HEK293 (cell line): ENCODE measurements around the gene SPEG.
A peak's percentile ranks its signal among the peaks of the same experiment; 100 is the strongest.

Source experiments
- BCL11B ChIP-seq: fragments of 450-650 bp; formaldehyde crosslinking; IDR thresholded peaks from 2 replicates; pipeline ENCODE4 v1.5.1; 2016; ENCODE audit warnings: low read depth, missing biosample characterization, missing genetic modification characterization
- EGR2 ChIP-seq: fragments of 450-650 bp; formaldehyde crosslinking; IDR thresholded peaks from 2 replicates; pipeline ENCODE4 v1.5.1; 2016; ENCODE audit warnings: low read depth, missing biosample characterization, missing genetic modification characterization
- FEZF1 ChIP-seq: fragments of 450-650 bp; formaldehyde crosslinking; IDR thresholded peaks from 2 replicates; pipeline ENCODE4 v1.5.1; 2016; ENCODE audit warnings: missing biosample characterization, missing genetic modification characterization
- GLIS1 ChIP-seq: fragments of 450-650 bp; formaldehyde crosslinking; IDR thresholded peaks from 2 replicates; pipeline ENCODE4 v1.5.1; 2016; ENCODE audit warnings: missing biosample characterization, missing genetic modification characterization
- SP7 ChIP-seq: fragments of 450-650 bp; formaldehyde crosslinking; IDR thresholded peaks from 2 replicates; pipeline ENCODE4 v1.5.1; 2016; ENCODE audit warnings: missing biosample characterization, missing genetic modification characterization
- ZBTB20 ChIP-seq: fragments of 450-650 bp; formaldehyde crosslinking; IDR thresholded peaks from 2 replicates; pipeline ENCODE4 v1.5.1; 2016; ENCODE audit warnings: missing biosample characterization, missing genetic modification characterization
- ZBTB48 ChIP-seq: fragments of 450-650 bp; formaldehyde crosslinking; IDR thresholded peaks from 2 replicates; pipeline ENCODE4 v1.5.1; 2016; ENCODE audit warnings: missing biosample characterization, missing genetic modification characterization
- ZFP37 ChIP-seq: fragments of 450-650 bp; formaldehyde crosslinking; IDR thresholded peaks from 2 replicates; pipeline ENCODE4 v1.5.1; 2016; ENCODE audit warnings: missing biosample characterization, missing genetic modification characterization
- ZNF394 ChIP-seq: fragments of 450-650 bp; formaldehyde crosslinking; IDR thresholded peaks from 2 replicates; pipeline ENCODE4 v1.5.1; 2016; ENCODE audit warnings: missing biosample characterization, missing genetic modification characterization, mild to moderate bottlenecking, moderate library complexity, borderline replicate concordance
- ZNF501 ChIP-seq: fragments of 450-650 bp; formaldehyde crosslinking; IDR thresholded peaks from 2 replicates; pipeline ENCODE4 v1.5.1; 2016; ENCODE audit warnings: missing biosample characterization, missing genetic modification characterization
- ZNF561 ChIP-seq: fragments of 450-650 bp; IDR thresholded peaks from 2 replicates; pipeline ENCODE4 v1.5.1; 2018; ENCODE audit warnings: missing biosample characterization, missing genetic modification characterization, borderline replicate concordance
- ZNF629 ChIP-seq: fragments of 450-650 bp; formaldehyde crosslinking; IDR thresholded peaks from 2 replicates; pipeline ENCODE4 v1.5.1; 2017; ENCODE audit warnings: missing biosample characterization, missing genetic modification characterization
- ZNF76 ChIP-seq: fragments of 450-650 bp; formaldehyde crosslinking; IDR thresholded peaks from 2 replicates; pipeline ENCODE4; 2016; ENCODE audit warnings: low read depth, missing biosample characterization, missing genetic modification characterization, borderline replicate concordance
- ZSCAN30 ChIP-seq: fragments of 450-650 bp; IDR thresholded peaks from 2 replicates; pipeline ENCODE4 v1.5.1; 2018; ENCODE audit warnings: missing biosample characterization, mild to moderate bottlenecking, missing genetic modification characterization, moderate library complexity
- ZXDB ChIP-seq: fragments of 450-650 bp; formaldehyde crosslinking; IDR thresholded peaks from 2 replicates; pipeline ENCODE4 v1.5.1; 2016; ENCODE audit warnings: missing biosample characterization, missing genetic modification characterization
- TF ChIP-seq, protein P1 (sequence below): fragments of 450-650 bp; formaldehyde crosslinking; IDR thresholded peaks from 2 replicates; pipeline ENCODE4 v1.5.1; 2017; ENCODE audit warnings: missing biosample characterization, missing genetic modification characterization
- TF ChIP-seq, protein P2 (sequence below): fragments of 450-650 bp; formaldehyde crosslinking; IDR thresholded peaks from 2 replicates; pipeline ENCODE4 v1.5.1; 2016; ENCODE audit warnings: missing biosample characterization, missing genetic modification characterization
- TF ChIP-seq, protein P3 (sequence below): fragments of 450-650 bp; formaldehyde crosslinking; conservative IDR thresholded peaks from 2 replicates; pipeline ENCODE4 v1.5.1; 2016; ENCODE audit warnings: low read depth, missing biosample characterization, missing genetic modification characterization
- TF ChIP-seq, protein P4 (sequence below): fragments of 450-650 bp; formaldehyde crosslinking; IDR thresholded peaks from 2 replicates; pipeline ENCODE4 v1.5.1; 2016; ENCODE audit warnings: missing biosample characterization, missing genetic modification characterization

The SPEG gene

DNA sequence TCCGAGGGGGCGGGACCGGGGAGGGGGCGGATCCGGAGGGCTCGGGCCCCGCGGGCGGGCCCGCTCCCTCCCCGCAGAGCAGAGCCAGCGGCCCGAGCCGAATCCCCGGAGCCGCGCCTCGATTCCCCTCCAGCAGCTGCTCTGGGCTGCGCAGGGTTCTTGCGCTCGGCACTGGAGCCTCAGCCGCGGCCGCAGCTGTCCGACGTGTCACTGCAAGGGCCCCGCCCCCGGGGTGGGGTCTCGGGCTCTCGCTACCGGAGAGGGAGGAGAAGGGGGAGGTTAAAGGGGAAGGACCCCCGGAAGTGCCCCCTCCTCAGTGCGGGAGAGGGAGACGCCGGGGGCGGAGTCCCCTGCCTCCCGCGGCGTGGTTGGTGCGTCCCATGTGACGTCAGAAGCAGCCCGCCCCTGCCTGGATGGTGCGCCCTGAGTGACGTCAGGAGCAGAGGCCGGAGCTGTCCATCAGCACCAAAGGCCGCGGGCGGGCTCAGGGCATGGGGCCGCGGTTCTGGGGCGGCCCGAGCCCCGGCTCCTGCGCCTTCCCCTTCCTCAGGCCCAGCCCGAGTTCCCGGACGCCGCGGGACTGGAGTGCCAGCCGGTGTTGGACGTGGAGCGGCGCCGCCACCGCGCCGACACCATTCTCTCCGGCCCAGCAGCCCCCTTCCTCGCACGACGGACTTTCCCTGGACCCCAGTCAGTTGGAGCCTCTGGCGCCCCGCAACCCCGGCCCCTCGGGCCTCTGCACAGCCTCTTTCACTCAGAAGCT is 109.1 kb downstream of the SPEG start, which contains the start of the genes CHPF and TMEM198 (continued):
- TF ChIP-seq GLIS1 (peak; percentile 80), SP7 (0 out of 2 replicates have a peak, but pooled peaks have one; percentile 60), FEZF1 (tag by site-specific recombination) (no peak), BCL11B (peak; percentile 84; the same call in 1 of the 2 replicates), ZNF394 (no peak), ZSCAN30 (peak; percentile 43; the same call in 1 of the 2 replicates), ZBTB20 (tag by site-specific recombination) (peak; percentile 35; the same call in 1 of the 2 replicates), ZNF76 (tag by site-specific recombination) (0 out of 2 replicates have a peak, but pooled peaks have one; percentile 27), ZNF561 (peak; percentile 45; the same call in 1 of the 2 replicates), ZNF501 (tag by site-specific recombination) (0 out of 2 replicates have a peak, but pooled peaks have one; percentile 37), ZXDB (tag by site-specific recombination) (peak; percentile 65), EGR2 (tag by site-specific recombination) (peak; percentile 26; the same call in 1 of the 2 replicates), ZNF629 (tag by site-specific recombination) (peak; percentile 99), ZFP37 (tag by site-specific recombination) (peak; percentile 60; the same call in 1 of the 2 replicates), ZBTB48 (tag by site-specific recombination) (0 out of 2 replicates have a peak, but pooled peaks have one; percentile 54)
- TF ChIP-seq, protein P1, sequence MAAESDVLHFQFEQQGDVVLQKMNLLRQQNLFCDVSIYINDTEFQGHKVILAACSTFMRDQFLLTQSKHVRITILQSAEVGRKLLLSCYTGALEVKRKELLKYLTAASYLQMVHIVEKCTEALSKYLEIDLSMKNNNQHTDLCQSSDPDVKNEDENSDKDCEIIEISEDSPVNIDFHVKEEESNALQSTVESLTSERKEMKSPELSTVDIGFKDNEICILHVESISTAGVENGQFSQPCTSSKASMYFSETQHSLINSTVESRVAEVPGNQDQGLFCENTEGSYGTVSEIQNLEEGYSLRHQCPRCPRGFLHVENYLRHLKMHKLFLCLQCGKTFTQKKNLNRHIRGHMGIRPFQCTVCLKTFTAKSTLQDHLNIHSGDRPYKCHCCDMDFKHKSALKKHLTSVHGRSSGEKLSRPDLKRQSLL (tag by site-specific recombination): peak; percentile 94
- TF ChIP-seq, protein P2, sequence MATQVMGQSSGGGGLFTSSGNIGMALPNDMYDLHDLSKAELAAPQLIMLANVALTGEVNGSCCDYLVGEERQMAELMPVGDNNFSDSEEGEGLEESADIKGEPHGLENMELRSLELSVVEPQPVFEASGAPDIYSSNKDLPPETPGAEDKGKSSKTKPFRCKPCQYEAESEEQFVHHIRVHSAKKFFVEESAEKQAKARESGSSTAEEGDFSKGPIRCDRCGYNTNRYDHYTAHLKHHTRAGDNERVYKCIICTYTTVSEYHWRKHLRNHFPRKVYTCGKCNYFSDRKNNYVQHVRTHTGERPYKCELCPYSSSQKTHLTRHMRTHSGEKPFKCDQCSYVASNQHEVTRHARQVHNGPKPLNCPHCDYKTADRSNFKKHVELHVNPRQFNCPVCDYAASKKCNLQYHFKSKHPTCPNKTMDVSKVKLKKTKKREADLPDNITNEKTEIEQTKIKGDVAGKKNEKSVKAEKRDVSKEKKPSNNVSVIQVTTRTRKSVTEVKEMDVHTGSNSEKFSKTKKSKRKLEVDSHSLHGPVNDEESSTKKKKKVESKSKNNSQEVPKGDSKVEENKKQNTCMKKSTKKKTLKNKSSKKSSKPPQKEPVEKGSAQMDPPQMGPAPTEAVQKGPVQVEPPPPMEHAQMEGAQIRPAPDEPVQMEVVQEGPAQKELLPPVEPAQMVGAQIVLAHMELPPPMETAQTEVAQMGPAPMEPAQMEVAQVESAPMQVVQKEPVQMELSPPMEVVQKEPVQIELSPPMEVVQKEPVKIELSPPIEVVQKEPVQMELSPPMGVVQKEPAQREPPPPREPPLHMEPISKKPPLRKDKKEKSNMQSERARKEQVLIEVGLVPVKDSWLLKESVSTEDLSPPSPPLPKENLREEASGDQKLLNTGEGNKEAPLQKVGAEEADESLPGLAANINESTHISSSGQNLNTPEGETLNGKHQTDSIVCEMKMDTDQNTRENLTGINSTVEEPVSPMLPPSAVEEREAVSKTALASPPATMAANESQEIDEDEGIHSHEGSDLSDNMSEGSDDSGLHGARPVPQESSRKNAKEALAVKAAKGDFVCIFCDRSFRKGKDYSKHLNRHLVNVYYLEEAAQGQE (tag by site-specific recombination): peak; percentile 98
- TF ChIP-seq, protein P3, sequence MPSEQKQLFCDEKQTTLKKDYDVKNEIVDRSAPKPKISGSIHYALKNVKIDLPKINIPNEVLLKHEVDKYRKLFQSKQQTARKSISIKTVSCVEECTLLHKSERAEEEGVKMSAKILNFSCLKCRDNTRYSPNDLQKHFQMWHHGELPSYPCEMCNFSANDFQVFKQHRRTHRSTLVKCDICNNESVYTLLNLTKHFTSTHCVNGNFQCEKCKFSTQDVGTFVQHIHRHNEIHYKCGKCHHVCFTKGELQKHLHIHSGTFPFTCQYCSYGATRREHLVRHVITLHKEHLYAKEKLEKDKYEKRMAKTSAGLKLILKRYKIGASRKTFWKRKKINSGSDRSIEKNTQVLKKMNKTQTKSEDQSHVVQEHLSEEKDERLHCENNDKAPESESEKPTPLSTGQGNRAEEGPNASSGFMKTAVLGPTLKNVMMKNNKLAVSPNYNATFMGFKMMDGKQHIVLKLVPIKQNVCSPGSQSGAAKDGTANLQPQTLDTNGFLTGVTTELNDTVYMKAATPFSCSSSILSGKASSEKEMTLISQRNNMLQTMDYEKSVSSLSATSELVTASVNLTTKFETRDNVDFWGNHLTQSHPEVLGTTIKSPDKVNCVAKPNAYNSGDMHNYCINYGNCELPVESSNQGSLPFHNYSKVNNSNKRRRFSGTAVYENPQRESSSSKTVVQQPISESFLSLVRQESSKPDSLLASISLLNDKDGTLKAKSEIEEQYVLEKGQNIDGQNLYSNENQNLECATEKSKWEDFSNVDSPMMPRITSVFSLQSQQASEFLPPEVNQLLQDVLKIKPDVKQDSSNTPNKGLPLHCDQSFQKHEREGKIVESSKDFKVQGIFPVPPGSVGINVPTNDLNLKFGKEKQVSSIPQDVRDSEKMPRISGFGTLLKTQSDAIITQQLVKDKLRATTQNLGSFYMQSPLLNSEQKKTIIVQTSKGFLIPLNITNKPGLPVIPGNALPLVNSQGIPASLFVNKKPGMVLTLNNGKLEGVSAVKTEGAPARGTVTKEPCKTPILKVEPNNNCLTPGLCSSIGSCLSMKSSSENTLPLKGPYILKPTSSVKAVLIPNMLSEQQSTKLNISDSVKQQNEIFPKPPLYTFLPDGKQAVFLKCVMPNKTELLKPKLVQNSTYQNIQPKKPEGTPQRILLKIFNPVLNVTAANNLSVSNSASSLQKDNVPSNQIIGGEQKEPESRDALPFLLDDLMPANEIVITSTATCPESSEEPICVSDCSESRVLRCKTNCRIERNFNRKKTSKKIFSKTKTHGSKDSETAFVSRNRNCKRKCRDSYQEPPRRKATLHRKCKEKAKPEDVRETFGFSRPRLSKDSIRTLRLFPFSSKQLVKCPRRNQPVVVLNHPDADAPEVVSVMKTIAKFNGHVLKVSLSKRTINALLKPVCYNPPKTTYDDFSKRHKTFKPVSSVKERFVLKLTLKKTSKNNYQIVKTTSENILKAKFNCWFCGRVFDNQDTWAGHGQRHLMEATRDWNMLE: 0 out of 2 replicates have a peak, but pooled peaks have one; percentile 36
- TF ChIP-seq, protein P4, sequence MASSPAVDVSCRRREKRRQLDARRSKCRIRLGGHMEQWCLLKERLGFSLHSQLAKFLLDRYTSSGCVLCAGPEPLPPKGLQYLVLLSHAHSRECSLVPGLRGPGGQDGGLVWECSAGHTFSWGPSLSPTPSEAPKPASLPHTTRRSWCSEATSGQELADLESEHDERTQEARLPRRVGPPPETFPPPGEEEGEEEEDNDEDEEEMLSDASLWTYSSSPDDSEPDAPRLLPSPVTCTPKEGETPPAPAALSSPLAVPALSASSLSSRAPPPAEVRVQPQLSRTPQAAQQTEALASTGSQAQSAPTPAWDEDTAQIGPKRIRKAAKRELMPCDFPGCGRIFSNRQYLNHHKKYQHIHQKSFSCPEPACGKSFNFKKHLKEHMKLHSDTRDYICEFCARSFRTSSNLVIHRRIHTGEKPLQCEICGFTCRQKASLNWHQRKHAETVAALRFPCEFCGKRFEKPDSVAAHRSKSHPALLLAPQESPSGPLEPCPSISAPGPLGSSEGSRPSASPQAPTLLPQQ (tag by site-specific recombination): peak; percentile 25; the same call in 1 of the 2 replicates
- TF ChIP-seq, all 188 proteins: peak for 52
